SK-N-SH (cell line): ENCODE data around the gene SIK2. TPM values are rescaled to one million over a fixed set of nuclear protein-coding genes. Genes with fewer than 3 reads are reported as not detected.

Source experiments
- CTCF ChIA-PET: fragments of 300-600, 350-600 bp; formaldehyde crosslinking; extraction: SDS; loops from one replicate; lab custom pipeline; 2021; lab: Yijun Ruan, JAX
- POLR2A ChIA-PET: fragments of 350-600 bp; sonication (Branson Sonifier 250); formaldehyde crosslinking; extraction: SDS; loops from one replicate; lab custom pipeline; 2020; ENCODE audit warnings: antibody characterized with exemption, inconsistent platforms; lab: Yijun Ruan, JAX
- DNase-seq: peaks from one replicate; pipeline ENCODE4 v3.0.0; 2012
- H2AFZ ChIP-seq: fragments of 200-600 bp; sonication (generic); 2 replicates; pipeline ENCODE4 v1.8.1; 2016; ENCODE audit warnings: antibody characterized with exemption, mild to moderate bottlenecking, low read depth
- H3F3A ChIP-seq: fragments of 200-600 bp; sonication (generic); replicated peaks from 2 replicates; pipeline ENCODE3; 2016; ENCODE audit warnings: antibody characterized with exemption, mild to moderate bottlenecking; ENCODE audit not compliant: insufficient read depth
- H3K27ac ChIP-seq, 2 experiments: fragments of 200-500 bp in 1 of 2; fragments of 200-600 bp in 1 of 2; sonication (Bioruptor generic) in 1 of 2; sonication (generic), shearing (Covaris generic) in 1 of 2; 2 replicates each; pipeline versions ENCODE4 v1.5.1 to v1.6.1; 2014 to 2016; ENCODE audit warnings: low read depth in 2 of 2, inconsistent platforms in 1 of 2, low read length in 1 of 2, mild to moderate bottlenecking in 1 of 2, mixed read lengths in 1 of 2
- H3K27me3 ChIP-seq: fragments of 200-600 bp; sonication (generic), shearing (Covaris generic); 2 replicates; pipeline ENCODE4 v1.6.1; 2016; ENCODE audit warnings: mixed run types; ENCODE audit not compliant: insufficient read depth
- H3K36me3 ChIP-seq, 2 experiments: fragments of 200-500 bp in 1 of 2; fragments of 200-600 bp in 1 of 2; sonication (Bioruptor generic) in 1 of 2; sonication (generic) in 1 of 2; replicated peaks in 1 of 2; 2 replicates each; pipeline versions ENCODE3 to v1.5.1; 2014 to 2016; ENCODE audit warnings: low read length in 1 of 2, mild to moderate bottlenecking in 1 of 2; ENCODE audit not compliant: insufficient read depth in 2 of 2, control insufficient read depth in 1 of 2
- H3K4me1 ChIP-seq, 2 experiments: fragments of 200-500 bp in 1 of 2; fragments of 200-600 bp in 1 of 2; sonication (Bioruptor generic) in 1 of 2; sonication (generic), shearing (Covaris generic) in 1 of 2; 2 replicates each; pipeline versions ENCODE4 v1.5.1 to v1.6.1; 2014 to 2016; ENCODE audit warnings: low read depth in 1 of 2, low read length in 1 of 2, mixed run types in 1 of 2; ENCODE audit not compliant: insufficient read depth in 2 of 2, control insufficient read depth in 1 of 2
- H3K4me2 ChIP-seq: fragments of 200-600 bp; sonication (generic), shearing (Covaris generic); 2 replicates; pipeline ENCODE4 v1.6.1; 2017; ENCODE audit warnings: mixed run types
- H3K4me3 ChIP-seq, 2 experiments: fragments of 200-500 bp in 1 of 2; fragments of 200-600 bp in 1 of 2; sonication (Bioruptor generic) in 1 of 2; sonication (generic), shearing (Covaris generic) in 1 of 2; 2 replicates each; pipeline versions ENCODE4 v1.5.1 to v1.8.1; 2014 to 2016; ENCODE audit warnings: low read depth in 2 of 2, inconsistent platforms in 1 of 2, low read length in 1 of 2, mild to moderate bottlenecking in 1 of 2, mixed read lengths in 1 of 2, moderate library complexity in 1 of 2
- H3K79me2 ChIP-seq: fragments of 200-600 bp; sonication (generic); 2 replicates; pipeline ENCODE4 v1.8.1; 2017; ENCODE audit warnings: mild to moderate bottlenecking; ENCODE audit not compliant: insufficient read depth
- H3K9ac ChIP-seq: fragments of 200-600 bp; sonication (generic); 2 replicates; pipeline ENCODE4 v1.6.1; 2017; ENCODE audit warnings: mixed run types
- H3K9me2 ChIP-seq: fragments of 200-600 bp; sonication (generic); 2 replicates; pipeline ENCODE4 v1.6.1; 2017; ENCODE audit warnings: mixed run types
- H3K9me3 ChIP-seq: fragments of 200-600 bp; sonication (generic); 2 replicates; pipeline ENCODE4 v1.6.1; 2017; ENCODE audit warnings: mixed run types, mild to moderate bottlenecking, moderate library complexity
- H4K20me1 ChIP-seq: fragments of 200-600 bp; sonication (generic); 2 replicates; pipeline ENCODE4 v1.6.1; 2017; ENCODE audit warnings: mild to moderate bottlenecking, mixed run types; ENCODE audit not compliant: insufficient read depth
- CHD2 ChIP-seq: fragments of 150-350 bp; IDR thresholded peaks from 2 replicates; pipeline ENCODE4 v1.6.1; 2018; ENCODE audit warnings: low read length; ENCODE audit not compliant: partially characterized antibody
- EP300 ChIP-seq, 2 experiments: IDR thresholded peaks; 2 replicates each; pipeline versions ENCODE4 v1.4.0 to v1.6.1; 2012; ENCODE audit warnings: borderline replicate concordance in 1 of 2, low read depth in 1 of 2, low read length in 1 of 2
- FOSL2 ChIP-seq: IDR thresholded peaks from 2 replicates; pipeline ENCODE4 v1.4.0; 2012; ENCODE audit warnings: low read depth, mild to moderate bottlenecking, moderate library complexity, borderline replicate concordance
- FOXJ3 ChIP-seq: sonication (generic); formaldehyde crosslinking; IDR thresholded peaks from 2 replicates; pipeline ENCODE4 v1.5.1; 2020; ENCODE audit warnings: mild to moderate bottlenecking, missing genetic modification reagents
- FOXM1 ChIP-seq: IDR thresholded peaks from 2 replicates; pipeline ENCODE4 v1.4.0; 2012; ENCODE audit warnings: low read depth, mild to moderate bottlenecking
- GABPA ChIP-seq: IDR thresholded peaks from 2 replicates; pipeline ENCODE4 v1.4.0; 2012; ENCODE audit warnings: low read depth, mild to moderate bottlenecking
- GATA2 ChIP-seq: sonication (generic); formaldehyde crosslinking; IDR thresholded peaks from 2 replicates; pipeline ENCODE4 v1.5.0; 2020; ENCODE audit warnings: mild to moderate bottlenecking, missing genetic modification reagents
- MEF2A ChIP-seq: IDR thresholded peaks from 2 replicates; pipeline ENCODE4 v1.4.0; 2012; ENCODE audit warnings: low read depth, borderline replicate concordance
- NFIC ChIP-seq: IDR thresholded peaks from 2 replicates; pipeline ENCODE4 v1.4.0; 2012; ENCODE audit warnings: borderline replicate concordance
- RFX5 ChIP-seq: IDR thresholded peaks from 2 replicates; pipeline ENCODE4 v1.6.1; 2012; ENCODE audit warnings: mild to moderate bottlenecking, improper control_type of control experiment, low read length
- TCF12 ChIP-seq: IDR thresholded peaks from 2 replicates; pipeline ENCODE4 v1.4.0; 2012
- TEAD4 ChIP-seq: IDR thresholded peaks from 2 replicates; pipeline ENCODE4 v1.4.0; 2012; ENCODE audit warnings: mild to moderate bottlenecking, borderline replicate concordance; ENCODE audit not compliant: insufficient read depth
- YY1 ChIP-seq: IDR thresholded peaks from 2 replicates; pipeline ENCODE4 v1.4.0; 2012; ENCODE audit warnings: low read depth, mild to moderate bottlenecking
- WGBS: methylation state at CpG from one replicate; pipeline ENCODE4 v1.1.6; 2017; ENCODE audit warnings: low lambda C conversion rate; 5-methylcytosine and 5-hydroxymethylcytosine counted together
- polyA plus RNA-seq, 3 experiments: library from polyadenylated mRNA; depleted of rRNA; stranded (reverse); fragments of >200 nt; gene quantifications; 2 replicates each; pipeline ENCODE4 v1.2.3, GENCODE V29; 2012
- TF ChIP-seq, protein P1 (sequence below): IDR thresholded peaks from 2 replicates; pipeline ENCODE4 v1.4.0; 2012; ENCODE audit warnings: low read depth
- TF ChIP-seq, protein P2 (sequence below): IDR thresholded peaks from 2 replicates; pipeline ENCODE4 v1.4.0; 2012; ENCODE audit warnings: low read depth, borderline replicate concordance
- TF ChIP-seq, protein P3 (sequence below): fragments of 150-350 bp; IDR thresholded peaks from 2 replicates; pipeline ENCODE4 v1.6.1; 2017; ENCODE audit warnings: antibody characterized with exemption, low read length, low read depth, borderline replicate concordance
- TF ChIP-seq, protein P4 (sequence below): IDR thresholded peaks from 2 replicates; pipeline ENCODE4 v1.4.0; 2012; ENCODE audit warnings: low read depth, borderline replicate concordance
- TF ChIP-seq, protein P5 (sequence below): fragments of 150-350 bp; IDR thresholded peaks from 2 replicates; pipeline ENCODE4 v1.6.1; 2016; ENCODE audit warnings: mild to moderate bottlenecking, low read depth, low read length

The SIK2 gene
- polyA plus RNA-seq, 1 of the 3 experiments (the other 2 are of a cell fraction): 8.9 TPM

DNA sequence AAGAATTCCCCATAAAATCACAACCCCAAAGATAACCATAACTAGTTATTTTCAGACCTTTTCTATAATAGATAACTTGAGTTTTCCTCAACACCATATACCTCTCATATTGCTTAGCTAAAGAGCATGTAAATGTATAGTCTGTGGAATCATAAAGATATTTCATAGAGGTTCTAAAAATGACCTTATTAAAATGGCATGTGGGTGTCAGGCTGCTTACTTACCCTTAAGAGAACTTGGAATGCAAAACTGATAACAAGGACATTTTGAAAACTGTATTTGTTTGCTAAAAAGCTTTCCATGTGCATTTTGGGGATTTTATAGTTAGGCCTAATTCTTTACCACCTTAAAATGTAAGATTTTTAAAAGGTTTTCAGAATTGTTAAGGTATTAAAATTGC, 4.7 kb downstream of the SIK2 start:
- peaks cover 0 to 3% of the 10 kb centered on the region in 2 experiments for H3K36me3 ChIP-seq
- no peak overlapping the region for H3K9ac ChIP-seq
- H3F3A ChIP-seq: peaks cover 3% of the 10 kb centered on the region
- no peaks in the 10 kb centered on the region for H3K9me2 ChIP-seq
- peaks cover 86% of the 10 kb centered on the region for H3K79me2 ChIP-seq
- DNase-seq: no peak
- H3K4me3 ChIP-seq: no peak overlapping the region
- ChIA-PET POLR2A (no interaction called here), CTCF (interaction anchor here (1.2 to 1.6 kb wide), 4 partner anchors 163 to 232 kb away, joined by 3 to 5 read pairs (median 4); no protein-coding TSS in a partner anchor)
- H3K4me1 ChIP-seq: peaks cover 7 to 16% of the 10 kb centered on the region in 2 experiments; a peak in 3 of 4 replicates
- H3K27ac ChIP-seq: no peak overlapping the region
- peaks cover 31% of the 10 kb centered on the region; the same call in 1 of the 2 replicates for H4K20me1 ChIP-seq
- no peak for TF ChIP-seq MEF2A
- H3K27me3 ChIP-seq: no peaks in the 10 kb centered on the region
- H3K9me3 ChIP-seq: no peaks in the 10 kb centered on the region
- H2AFZ ChIP-seq: no peak overlapping the region
- H3K4me2 ChIP-seq: no peak overlapping the region

DNA sequence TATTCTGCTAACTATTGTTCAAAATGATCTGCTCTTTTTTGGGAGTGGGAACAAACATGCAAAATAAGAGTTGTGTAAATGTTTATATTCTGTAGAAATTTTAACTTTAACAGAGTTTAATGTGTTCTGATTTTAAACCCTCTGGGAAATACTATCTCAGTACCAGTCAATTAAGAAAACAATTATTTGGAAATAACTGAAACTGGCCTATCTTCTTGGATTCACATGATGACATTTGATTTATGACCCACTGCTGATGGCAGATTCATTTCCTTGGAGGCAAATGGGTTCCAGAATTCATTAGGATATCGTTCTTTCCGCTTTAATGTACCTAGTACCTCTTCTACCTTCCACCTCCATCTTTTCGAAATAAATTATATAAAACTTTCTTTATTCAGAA, 5.5 kb downstream of the SIK2 start:
- TF ChIP-seq, protein P1, sequence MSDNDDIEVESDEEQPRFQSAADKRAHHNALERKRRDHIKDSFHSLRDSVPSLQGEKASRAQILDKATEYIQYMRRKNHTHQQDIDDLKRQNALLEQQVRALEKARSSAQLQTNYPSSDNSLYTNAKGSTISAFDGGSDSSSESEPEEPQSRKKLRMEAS: no peak
- TF ChIP-seq MEF2A (no peak), NFIC (no peak), RFX5 (no peak), FOXJ3 (no peak), GATA2 (CRISPR knock-in tag) (no peak), GABPA (no peak), FOSL2 (no peak)
- TF ChIP-seq, protein P2, sequence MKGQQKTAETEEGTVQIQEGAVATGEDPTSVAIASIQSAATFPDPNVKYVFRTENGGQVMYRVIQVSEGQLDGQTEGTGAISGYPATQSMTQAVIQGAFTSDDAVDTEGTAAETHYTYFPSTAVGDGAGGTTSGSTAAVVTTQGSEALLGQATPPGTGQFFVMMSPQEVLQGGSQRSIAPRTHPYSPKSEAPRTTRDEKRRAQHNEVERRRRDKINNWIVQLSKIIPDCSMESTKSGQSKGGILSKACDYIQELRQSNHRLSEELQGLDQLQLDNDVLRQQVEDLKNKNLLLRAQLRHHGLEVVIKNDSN: no peak
- Histone ChIP-seq H3K79me2 (peaks cover 88% of the 10 kb centered on the region), H3K27me3 (no peaks in the 10 kb centered on the region), H3K27ac (no peak overlapping the region), H2AFZ (no peak overlapping the region), H3K9ac (no peak overlapping the region), H3K9me3 (no peaks in the 10 kb centered on the region), H3K36me3 (peaks cover 0 to 4% of the 10 kb centered on the region in 2 experiments), H3K4me3 (no peak overlapping the region), H3F3A (peaks cover 8% of the 10 kb centered on the region), H3K4me1 (peaks cover 7 to 21% of the 10 kb centered on the region in 2 experiments; a peak in 3 of 4 replicates), H4K20me1 (peaks cover 31% of the 10 kb centered on the region; the same call in 1 of the 2 replicates), H3K9me2 (no peaks in the 10 kb centered on the region), H3K4me2 (no peak overlapping the region)
- WGBS: 94% methylated on average over 3 of the region's 3 CpGs
- CTCF ChIA-PET: no interaction called here
- POLR2A ChIA-PET: no interaction called here
- no peak for DNase-seq

DNA sequence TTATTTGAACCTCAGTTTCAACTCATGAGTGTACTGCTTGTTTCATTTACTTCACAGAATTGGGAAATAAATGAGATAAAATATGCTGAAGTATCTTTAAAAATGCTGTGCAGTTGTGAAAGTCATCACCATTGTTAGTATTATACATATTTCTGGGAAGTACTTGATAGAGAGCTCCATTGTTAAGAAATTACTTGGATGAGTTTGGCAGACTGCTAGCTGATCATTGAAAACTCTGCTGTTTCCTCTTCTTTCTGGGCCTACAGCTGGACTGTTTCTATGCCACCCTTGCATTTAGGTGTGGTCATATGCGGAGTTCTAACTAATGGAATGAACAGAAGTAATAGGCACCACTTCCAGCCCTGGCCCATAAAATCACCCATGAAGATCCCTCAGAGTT, 10.0 kb downstream of the SIK2 start:
- H3K4me3 ChIP-seq: no peak overlapping the region
- no peak overlapping the region for H3K4me2 ChIP-seq
- POLR2A ChIA-PET: no interaction called here
- H2AFZ ChIP-seq: no peak overlapping the region
- no peaks in the 10 kb centered on the region for H3K9me2 ChIP-seq
- WGBS: 100% methylated on average over 1 of the region's 1 CpG
- no peak overlapping the region for H3K27ac ChIP-seq
- H3K4me1 ChIP-seq: peaks cover 0 to 15% of the 10 kb centered on the region in 2 experiments; a peak in 2 of 4 replicates
- H4K20me1 ChIP-seq: peaks cover 3% of the 10 kb centered on the region; the same call in 1 of the 2 replicates
- CTCF ChIA-PET: interaction anchor here (1.1 to 1.5 kb wide), 3 partner anchors 9 to 165 kb away, joined by 3 to 8 read pairs (median 3); no protein-coding TSS in a partner anchor
- no peak for DNase-seq
- no peaks in the 10 kb centered on the region for H3K27me3 ChIP-seq
- no peak overlapping the region for H3K9ac ChIP-seq
- H3K9me3 ChIP-seq: no peaks in the 10 kb centered on the region
- H3K36me3 ChIP-seq: peaks cover 7 to 15% of the 10 kb centered on the region in 2 experiments
- peaks cover 15% of the 10 kb centered on the region for H3F3A ChIP-seq
- peaks cover 62% of the 10 kb centered on the region for H3K79me2 ChIP-seq
- TF ChIP-seq EP300 (IDR thresholded peaks at IDR 0.05; ENCODE audit: borderline replicate concordance in 1 of 2, low read depth in 1 of 2, low read length in 1 of 2) (no peak), TEAD4 (no peak), CHD2 (no peak), TCF12 (no peak), FOXM1 (no peak), YY1 (no peak)
- TF ChIP-seq, protein P3, sequence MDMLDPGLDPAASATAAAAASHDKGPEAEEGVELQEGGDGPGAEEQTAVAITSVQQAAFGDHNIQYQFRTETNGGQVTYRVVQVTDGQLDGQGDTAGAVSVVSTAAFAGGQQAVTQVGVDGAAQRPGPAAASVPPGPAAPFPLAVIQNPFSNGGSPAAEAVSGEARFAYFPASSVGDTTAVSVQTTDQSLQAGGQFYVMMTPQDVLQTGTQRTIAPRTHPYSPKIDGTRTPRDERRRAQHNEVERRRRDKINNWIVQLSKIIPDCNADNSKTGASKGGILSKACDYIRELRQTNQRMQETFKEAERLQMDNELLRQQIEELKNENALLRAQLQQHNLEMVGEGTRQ: no peak
- TF ChIP-seq, protein P4, sequence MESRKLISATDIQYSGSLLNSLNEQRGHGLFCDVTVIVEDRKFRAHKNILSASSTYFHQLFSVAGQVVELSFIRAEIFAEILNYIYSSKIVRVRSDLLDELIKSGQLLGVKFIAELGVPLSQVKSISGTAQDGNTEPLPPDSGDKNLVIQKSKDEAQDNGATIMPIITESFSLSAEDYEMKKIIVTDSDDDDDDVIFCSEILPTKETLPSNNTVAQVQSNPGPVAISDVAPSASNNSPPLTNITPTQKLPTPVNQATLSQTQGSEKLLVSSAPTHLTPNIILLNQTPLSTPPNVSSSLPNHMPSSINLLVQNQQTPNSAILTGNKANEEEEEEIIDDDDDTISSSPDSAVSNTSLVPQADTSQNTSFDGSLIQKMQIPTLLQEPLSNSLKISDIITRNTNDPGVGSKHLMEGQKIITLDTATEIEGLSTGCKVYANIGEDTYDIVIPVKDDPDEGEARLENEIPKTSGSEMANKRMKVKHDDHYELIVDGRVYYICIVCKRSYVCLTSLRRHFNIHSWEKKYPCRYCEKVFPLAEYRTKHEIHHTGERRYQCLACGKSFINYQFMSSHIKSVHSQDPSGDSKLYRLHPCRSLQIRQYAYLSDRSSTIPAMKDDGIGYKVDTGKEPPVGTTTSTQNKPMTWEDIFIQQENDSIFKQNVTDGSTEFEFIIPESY: no peak
- TF ChIP-seq, protein P5, sequence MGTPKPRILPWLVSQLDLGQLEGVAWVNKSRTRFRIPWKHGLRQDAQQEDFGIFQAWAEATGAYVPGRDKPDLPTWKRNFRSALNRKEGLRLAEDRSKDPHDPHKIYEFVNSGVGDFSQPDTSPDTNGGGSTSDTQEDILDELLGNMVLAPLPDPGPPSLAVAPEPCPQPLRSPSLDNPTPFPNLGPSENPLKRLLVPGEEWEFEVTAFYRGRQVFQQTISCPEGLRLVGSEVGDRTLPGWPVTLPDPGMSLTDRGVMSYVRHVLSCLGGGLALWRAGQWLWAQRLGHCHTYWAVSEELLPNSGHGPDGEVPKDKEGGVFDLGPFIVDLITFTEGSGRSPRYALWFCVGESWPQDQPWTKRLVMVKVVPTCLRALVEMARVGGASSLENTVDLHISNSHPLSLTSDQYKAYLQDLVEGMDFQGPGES: no peak
